COLO829 (cell line): ENCODE data around the gene ZNF76.
"Not testable (repeated sequence)": the region's sequence is repeated elsewhere in the genome, so short reads cannot be mapped to it uniquely, and the experiment has no call there.

Experiments
- DNase-seq: peaks from one replicate; pipeline ENCODE4 v3.0.0; 2012; ENCODE audit warnings: low spot score

ZNF76 gene

DNA sequence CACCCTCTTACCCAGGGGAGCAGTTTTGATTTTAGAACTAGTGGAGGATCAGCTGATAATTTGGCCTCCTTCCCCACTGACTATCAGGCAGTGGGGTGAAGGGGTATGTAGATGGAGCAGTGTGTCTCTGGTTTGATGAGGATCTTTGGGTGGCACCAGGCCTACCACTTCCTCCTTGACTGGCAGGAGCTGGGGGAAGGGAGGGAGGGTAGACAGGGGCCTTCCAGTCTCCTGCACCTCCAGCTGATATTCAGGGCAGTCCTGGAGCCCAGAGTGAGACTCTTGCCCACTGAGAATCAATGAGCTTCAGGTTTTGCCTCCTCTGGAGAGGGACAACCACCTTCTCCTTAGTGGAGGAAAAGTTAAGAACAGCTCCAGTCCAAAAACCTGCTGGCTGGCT, 41.3 kb downstream of the ZNF76 start:
- DNase-seq: no peak

DNA sequence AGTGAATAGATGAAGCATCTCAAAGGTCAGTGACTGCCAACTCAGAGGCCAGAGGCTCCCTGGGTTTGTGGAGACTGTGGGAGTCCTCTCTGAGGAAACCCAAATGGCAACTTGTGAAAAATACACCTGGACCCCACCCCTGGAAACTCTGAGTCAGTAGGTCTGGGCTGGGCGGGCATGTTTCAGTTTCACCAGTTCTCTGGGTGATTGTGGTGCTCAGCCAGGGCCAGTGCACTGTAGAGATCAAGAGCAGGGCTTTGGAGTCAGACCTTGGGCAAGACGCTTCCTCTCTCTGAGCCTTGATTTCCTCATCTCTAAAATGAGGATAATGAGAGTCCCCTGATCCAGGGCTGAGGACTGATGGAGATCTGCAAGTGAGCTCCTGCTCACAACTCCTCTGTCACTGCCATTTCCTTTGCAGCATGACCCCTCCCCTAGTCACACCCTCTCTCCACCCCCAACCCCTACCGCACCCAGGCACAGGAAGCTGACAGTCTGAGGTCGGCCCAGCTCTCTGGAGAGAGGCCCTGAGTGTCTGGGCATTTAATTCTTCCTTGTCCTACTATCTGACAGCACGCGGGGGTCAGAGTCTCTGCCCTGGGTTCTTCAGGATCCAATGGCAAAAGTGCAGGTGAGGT, 43.2 kb downstream of the ZNF76 start:
- DNase-seq: peak; percentile 29

DNA sequence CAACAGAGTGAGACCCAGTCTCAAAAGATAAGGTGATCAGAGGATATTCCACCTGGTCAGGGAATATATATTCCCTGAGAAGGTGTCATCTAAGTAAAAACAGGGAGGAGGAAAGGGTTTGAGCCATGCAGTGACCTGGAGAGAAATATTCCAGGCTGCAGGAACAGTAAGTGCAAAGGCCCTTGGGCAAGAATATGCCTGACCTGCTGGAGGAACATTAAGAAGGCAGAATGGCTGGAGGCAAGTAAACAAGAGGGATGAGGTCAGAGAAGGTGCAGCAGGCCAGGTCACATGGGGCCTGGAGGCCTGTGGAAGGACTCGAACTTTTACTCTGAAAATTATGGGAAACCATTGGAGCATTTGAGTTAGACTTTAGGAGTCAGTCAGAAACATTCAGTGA, 44.8 kb downstream of the ZNF76 start:
- no peak for DNase-seq

DNA sequence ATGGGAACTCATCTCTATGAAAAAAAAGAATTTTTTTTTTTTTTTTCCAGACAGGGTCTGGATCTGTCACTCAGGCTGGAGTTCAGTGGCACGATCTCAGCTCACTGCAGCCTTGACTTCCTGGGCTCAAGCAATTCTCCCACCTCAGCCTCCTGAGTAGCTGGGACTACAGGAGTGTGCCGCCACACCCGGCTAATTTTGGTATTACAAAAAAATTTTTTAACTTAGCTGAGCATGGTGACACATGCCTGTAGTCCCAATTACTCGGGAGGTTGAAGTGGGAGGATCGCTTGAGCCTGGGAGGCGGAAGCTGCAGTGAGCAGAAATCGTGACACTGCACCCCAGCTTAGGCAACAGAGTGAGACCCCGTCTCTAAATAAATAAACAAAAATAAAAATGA, 45.6 kb downstream of the ZNF76 start:
- DNase-seq: no peak

DNA sequence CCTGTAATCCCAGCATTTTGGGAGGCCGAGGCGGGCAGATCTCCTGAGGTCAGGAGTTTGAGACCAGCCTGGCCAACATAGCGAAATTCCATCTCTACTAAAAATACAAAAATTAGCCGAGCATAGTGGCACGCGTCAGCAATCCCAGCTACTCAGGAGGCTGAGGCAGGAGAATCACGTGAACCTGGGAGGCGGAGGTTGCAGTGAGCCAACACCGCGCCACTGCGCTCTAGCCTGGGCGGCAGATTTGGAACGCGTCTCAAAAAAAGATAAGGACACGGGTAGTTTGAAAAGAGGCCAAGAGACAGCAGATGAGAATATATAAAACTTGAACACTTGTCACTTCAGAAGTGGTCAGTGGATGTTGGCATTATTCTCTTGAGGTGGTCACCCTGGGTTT, 47.6 kb downstream of the ZNF76 start:
- not testable (repeated sequence) for DNase-seq

DNA sequence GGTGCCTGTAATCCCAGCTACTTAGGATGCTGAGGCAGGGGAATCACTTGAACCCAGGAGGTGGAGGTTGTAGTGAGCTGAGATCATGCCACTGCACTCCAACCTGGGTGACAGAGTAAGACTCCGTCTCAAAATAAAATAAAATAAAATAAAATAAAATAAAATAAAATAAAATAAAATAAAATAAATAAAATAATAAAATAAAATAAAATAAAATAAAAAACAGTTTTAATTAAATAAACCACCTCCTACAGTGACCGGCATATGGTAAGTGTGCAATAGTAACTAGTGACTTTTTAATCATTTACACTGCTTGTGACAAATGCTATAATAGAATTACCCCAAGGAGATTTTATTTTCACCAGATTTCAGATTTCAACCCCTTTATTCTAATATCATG, 49.0 kb downstream of the ZNF76 start:
- not testable (repeated sequence) for DNase-seq

DNA sequence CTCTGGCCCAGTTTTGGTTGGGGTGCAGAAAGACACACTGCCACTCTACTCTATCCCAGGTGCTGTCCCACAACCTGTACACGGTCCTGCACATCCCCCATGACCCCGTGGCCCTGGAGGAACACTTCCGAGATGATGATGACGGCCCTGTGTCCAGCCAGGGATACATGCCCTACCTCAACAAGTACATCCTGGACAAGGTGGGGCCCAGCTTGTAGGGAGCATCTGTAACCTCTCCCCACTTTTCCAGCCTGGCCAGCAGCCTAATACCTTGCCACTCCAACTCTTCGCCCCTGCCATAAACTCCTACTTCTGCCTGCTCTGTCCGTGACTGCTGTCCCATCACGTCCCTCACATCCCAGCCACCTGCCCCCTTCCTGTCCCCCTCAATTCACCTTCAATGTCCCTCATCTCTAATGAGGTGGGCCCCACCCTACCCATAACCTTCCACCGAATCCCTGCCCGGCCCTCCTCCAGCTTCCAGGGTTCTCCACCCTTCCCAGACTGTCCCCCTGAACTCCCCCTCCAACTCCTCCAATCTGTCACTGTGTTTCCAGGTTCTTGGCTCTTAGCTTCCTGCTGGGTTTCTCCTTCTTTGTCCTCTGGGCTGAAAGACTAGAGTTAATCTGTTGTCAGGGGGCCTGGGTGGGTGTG, 50.2 kb downstream of the ZNF76 start:
- DNase-seq: no peak

DNA sequence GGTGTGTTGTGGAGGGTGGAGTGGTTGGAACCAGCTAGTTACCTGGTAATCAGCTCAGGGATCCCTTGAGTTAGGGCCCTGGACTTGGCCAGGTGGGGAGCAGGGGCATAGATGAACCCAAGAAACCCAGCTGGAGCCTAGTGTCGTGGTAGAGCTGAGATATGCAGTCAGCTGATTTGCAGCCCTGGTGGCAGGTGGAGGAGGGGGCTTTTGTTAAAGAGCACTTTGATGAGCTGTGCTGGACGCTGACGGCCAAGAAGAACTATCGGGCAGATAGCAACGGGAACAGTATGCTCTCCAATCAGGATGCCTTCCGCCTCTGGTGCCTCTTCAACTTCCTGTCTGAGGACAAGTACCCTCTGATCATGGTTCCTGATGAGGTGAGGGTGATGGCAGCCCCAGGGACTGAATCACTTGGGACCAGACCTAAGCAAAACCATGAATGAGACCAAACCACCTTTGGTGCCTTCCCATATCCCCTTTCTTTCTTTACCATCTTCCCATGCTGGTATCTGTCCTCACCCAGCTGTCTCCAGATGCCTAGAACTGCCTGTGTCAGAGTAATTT, 50.8 kb downstream of the ZNF76 start:
- no peak for DNase-seq

DNA sequence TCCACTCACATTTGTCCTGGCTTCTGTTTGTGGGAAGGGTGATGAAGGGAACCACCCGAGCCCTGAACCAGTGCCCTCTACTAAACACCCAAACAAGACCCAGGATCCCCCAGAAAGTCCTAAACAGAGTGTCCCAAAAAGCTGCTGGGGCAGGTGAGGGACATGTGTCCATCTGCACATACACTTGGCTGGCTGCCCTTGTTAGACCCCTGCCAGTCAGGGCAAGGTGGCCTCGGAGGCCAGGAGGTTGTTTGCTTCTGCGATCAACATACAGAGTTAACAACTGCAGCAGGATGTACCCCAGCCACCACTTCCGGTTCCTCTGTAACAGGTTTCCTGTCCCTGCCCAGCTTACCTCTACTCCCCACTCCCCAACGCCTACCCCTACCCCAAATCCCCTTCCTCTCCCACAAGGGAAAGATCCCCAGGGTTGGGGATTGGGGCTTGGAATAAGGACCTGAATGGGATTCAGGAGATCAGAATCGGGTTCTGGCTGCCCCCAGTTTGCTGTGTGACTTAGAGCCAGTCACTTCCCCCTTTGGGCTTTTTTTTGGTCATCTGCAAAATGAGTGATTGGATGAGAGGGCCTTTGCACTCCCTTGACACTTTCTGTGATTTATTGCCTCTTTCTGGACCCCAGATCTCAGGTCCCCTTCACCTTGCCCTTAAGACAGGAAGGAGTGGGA, 52.0 kb downstream of the ZNF76 start:
- no peak for DNase-seq

DNA sequence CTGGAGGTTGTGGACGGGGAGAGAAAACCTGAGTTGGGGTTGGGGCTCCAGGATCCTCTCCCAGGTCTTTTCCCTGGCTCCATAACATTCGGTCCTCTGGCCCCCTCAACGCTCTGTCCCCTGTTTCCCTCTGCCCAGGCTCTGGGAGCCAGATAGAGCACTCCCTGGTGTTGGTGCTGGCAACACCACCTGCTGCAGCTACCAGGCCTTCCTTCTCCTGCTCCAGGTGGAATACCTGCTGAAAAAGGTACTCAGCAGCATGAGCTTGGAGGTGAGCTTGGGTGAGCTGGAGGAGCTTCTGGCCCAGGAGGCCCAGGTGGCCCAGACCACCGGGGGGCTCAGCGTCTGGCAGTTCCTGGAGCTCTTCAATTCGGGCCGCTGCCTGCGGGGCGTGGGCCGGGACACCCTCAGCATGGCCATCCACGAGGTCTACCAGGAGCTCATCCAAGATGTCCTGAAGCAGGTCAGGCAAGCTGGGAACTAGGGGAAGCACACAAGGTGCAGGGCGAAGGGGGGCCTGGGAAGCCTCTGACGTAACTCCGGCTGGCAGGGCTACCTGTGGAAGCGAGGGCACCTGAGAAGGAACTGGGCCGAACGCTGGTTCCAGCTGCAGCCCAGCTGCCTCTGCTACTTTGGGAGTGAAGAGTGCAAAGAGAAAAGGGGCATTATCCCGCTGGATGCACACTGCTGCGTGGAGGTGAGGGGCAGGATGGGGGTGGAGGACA, 52.7 kb downstream of the ZNF76 start:
- DNase-seq: no peak

DNA sequence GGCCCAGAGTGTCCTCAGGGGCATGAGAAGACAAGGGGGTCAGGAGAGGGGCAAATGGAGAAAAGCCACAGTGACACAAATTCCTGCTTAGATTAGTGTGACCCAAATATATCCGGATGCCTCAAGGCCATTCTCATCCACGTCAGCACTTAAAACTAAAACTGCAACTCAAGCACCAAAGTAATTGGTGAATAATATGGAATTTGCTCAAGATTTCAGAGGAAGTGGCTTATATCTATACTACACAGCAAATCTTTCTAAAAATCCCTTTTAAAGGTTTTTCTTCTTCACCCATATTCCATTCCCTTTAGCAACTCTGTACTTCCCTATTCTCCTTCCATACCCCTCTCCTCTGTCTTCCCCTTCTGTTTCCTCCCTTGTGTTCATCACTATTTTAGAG, 53.3 kb downstream of the ZNF76 start:
- no peak for DNase-seq

DNA sequence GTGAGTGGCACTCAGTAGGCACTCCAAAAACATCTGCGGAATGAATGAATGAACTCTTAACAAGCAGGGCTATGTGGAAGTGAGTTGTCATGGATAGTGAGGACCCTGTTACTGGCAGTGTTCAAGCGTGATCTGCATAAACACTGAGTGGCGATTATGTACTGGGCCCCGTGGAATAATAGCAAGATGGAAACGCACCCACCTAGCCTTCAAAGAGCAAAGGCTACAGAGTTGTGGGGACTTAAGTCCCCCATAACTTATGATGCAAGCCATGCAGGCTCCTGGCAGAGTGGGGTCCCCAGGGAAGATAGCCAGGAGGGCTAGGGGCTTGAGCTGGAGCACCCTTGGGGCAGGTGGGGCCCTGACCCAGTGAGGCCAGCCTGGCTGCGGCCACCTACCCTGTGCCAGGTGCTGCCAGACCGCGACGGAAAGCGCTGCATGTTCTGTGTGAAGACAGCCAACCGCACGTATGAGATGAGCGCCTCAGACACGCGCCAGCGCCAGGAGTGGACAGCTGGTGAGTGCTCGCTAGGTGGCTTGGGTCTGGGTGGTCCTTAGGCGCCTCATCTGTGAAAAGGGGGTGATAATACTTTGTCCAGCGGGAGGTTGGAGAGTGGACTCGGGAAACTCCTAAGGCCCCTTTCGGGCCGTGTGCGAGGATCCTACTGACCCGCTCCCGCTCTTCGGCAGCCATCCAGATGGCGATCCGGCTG, 58.1 kb downstream of the ZNF76 start:
- DNase-seq: no peak

DNA sequence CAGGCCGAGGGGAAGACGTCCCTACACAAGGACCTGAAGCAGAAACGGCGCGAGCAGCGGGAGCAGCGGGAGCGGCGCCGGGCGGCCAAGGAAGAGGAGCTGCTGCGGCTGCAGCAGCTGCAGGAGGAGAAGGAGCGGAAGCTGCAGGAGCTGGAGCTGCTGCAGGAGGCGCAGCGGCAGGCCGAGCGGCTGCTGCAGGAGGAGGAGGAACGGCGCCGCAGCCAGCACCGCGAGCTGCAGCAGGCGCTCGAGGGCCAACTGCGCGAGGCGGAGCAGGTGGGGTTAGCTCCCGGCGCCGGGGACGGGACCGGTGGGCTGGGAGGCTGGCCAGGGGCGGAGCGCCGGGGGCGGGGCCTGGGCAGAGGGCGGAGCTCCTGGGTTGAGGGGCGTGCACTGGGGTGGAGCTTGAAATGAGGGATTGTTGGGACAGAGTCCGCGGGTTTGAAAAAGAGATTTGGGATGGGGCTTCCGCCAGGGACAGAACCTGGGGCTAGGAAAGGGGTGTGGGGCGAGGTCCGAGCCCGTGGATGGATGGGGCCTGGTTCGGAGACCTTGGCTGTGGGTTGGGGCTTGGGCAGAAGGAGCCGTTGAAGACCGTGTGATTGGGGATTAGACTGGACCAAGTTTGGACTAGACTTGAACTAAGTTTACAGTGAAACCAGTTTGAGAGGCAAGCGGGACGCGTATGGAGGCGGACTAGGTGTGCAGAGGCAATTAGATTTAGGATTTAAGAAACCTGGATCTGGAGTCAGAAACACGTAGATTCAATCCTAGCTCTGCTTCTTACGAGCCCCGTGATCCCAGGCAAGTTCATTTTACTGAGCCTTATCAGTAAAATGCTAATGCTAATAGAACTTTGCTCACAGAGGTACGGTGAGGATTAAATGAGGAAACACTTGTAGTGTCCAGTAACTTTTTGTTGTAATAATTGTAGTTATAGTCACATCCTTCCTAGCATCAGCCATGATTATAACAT, 58.9 kb downstream of the ZNF76 start:
- peak; percentile 92 for DNase-seq

DNA sequence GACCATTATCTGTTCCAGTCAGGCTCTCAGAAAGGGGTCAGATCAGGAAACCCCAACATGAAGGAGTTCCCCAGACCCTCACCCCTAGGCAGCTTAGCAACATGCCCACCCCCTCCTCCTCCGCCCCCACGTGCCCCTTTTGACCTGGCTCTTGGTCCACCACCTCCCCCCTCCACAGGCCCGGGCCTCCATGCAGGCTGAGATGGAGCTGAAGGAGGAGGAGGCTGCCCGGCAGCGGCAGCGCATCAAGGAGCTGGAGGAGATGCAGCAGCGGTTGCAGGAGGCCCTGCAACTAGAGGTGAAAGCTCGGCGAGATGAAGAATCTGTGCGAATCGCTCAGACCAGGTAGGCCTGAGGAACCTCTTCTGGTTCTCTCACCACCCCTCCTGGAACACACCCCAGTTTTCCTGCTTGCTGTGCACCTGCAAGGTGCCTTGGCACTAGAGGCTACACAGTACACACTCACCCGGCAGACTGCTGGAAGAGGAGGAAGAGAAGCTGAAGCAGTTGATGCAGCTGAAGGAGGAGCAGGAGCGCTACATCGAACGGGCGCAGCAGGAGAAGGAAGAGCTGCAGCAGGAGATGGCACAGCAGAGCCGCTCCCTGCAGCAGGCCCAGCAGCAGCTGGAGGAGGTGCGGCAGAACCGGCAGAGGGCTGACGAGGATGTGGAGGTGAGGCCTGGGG, 60.0 kb downstream of the ZNF76 start:
- DNase-seq: no peak

DNA sequence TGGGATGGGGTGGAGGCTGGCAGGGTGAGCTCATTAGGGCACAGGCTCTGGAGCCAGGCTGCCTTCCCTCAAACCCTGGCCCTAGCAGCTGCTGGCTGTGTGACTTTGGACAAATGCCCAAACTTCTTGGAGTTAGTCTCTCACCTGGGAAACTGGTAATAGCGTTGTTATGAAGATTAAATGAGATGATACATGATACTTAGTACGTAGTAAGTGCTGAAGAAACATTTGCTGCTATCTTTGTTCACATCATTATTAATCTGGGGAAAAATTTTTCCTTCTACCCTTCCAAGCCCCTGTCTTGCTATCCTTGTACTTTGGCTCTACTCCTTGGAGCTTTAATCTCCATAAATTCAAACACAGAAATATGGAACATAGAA, 60.5 kb downstream of the ZNF76 start:
- no peak for DNase-seq

DNA sequence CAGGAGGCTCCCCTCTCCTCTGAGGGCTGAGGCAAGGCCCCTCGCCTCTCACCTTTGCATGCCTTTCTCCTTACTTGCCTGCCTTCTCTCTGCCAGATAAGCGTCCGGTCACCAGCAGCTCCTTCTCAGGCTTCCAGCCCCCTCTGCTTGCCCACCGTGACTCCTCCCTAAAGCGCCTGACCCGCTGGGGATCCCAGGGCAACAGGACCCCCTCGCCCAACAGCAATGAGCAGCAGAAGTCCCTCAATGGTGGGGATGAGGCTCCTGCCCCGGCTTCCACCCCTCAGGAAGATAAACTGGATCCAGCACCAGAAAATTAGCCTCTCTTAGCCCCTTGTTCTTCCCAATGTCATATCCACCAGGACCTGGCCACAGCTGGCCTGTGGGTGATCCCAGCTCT, 61.6 kb downstream of the ZNF76 start:
- no peak for DNase-seq

DNA sequence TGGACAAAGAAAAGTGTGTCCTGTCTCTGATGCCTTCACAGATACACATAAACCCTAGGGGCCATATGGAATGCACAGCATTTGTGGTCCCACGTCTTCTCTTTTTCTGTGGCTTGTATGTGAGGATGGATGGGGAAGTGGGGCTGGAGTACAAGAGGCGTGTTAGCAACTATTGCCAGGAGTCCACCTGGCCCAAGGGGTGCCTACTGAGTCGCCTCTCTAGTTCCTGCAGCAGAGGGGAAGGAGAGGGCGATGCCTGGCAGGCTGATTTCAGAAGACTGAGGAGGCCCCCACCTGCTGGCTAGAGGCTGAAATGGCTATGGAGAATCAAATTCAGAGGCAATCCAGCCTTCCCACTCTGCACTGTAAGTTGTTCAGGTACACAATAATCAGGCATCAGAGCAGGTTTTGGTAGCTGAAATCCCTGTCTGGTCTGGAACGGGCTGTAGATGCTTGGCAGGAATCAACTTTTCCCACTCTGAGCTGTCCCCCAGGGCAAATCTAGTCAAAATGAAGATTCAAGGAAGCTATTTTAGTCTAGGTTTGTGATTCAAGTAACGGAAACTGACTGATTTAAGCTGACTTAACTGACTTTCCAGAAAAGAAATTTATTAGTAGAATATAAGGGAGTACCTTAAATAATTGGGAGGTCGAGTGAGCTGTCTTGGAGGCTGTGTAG, 68.0 kb downstream of the ZNF76 start:
- peak; percentile 63 for DNase-seq

DNA sequence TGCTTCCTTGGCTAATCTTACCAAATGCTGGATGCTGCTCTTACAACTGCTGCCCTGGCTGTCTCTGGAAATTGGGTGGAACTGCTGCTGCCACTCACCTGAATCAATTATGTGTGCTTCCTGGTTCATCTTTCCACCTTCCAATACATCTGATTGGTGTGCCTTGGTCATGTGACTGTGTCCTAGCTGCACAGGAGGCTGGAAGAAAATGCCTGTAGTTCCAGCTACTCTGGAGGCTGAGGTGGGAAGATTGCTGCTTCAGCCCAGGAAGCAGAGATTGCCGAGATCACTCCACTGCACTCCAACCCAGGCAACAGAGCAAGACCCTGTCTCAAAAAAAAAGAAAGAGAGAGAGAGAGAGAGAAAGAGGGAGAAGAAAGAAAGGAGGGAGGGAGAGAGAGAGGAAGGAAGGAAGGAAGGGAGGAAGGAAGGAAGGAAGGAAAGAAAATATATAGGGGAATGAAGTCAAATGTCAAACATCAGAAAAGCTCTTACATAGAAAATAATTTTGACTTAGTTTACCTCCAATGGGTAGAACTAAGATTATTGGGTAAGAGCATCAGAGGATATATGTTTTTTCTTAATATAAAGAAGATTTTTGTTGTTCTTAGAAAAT, 68.7 kb downstream of the ZNF76 start:
- DNase-seq: no peak

DNA sequence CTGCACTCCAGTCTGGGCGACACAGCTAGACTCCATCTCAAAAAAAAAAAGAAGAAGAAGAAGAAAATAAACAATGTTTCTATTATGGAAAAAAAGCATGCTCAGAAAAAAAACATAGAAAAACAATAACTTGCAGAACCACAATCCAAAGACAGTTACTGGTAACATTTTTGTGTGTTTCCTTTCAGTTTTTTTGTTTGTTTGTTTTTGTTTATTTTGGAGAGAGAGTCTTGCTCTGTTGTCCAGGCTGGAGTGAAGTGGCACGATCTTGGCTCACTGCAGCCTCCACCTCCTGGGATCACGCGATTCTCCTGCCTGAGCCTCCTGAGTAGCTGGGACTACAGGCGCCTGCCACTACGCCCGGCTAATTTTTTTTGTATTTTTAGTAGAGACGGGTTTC, 69.4 kb downstream of the ZNF76 start:
- DNase-seq: not testable (repeated sequence)
